ENCODE data around the gene PRKG1. TPM values are rescaled to one million over a fixed set of nuclear protein-coding genes. Genes with fewer than 3 reads are reported as not detected.

The PRKG1 gene
- total and polyA plus RNA-seq, 2 experiments from 2014 or later, result 18.2 to 21.1 TPM

DNA sequence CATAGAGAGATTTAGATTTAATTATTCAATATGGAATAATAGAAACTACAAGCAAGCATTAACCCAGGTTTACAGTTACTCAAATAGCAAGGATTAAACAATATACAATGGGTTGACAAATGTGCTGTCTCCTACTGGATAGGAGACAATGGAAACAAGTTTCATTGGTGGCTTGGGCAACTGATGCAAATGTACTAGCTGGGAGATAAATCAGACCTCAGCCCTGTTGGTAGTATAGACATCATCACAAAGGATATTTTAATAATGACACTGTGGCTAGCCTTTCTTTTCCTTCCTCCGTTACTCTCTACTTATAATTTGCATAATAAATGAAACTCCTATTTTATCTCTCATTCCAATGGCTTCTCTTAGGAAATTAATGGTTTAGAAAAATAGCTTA lies 1143.2 kb downstream of the PRKG1 start (continued):
- TF ChIP-seq, protein P1, sequence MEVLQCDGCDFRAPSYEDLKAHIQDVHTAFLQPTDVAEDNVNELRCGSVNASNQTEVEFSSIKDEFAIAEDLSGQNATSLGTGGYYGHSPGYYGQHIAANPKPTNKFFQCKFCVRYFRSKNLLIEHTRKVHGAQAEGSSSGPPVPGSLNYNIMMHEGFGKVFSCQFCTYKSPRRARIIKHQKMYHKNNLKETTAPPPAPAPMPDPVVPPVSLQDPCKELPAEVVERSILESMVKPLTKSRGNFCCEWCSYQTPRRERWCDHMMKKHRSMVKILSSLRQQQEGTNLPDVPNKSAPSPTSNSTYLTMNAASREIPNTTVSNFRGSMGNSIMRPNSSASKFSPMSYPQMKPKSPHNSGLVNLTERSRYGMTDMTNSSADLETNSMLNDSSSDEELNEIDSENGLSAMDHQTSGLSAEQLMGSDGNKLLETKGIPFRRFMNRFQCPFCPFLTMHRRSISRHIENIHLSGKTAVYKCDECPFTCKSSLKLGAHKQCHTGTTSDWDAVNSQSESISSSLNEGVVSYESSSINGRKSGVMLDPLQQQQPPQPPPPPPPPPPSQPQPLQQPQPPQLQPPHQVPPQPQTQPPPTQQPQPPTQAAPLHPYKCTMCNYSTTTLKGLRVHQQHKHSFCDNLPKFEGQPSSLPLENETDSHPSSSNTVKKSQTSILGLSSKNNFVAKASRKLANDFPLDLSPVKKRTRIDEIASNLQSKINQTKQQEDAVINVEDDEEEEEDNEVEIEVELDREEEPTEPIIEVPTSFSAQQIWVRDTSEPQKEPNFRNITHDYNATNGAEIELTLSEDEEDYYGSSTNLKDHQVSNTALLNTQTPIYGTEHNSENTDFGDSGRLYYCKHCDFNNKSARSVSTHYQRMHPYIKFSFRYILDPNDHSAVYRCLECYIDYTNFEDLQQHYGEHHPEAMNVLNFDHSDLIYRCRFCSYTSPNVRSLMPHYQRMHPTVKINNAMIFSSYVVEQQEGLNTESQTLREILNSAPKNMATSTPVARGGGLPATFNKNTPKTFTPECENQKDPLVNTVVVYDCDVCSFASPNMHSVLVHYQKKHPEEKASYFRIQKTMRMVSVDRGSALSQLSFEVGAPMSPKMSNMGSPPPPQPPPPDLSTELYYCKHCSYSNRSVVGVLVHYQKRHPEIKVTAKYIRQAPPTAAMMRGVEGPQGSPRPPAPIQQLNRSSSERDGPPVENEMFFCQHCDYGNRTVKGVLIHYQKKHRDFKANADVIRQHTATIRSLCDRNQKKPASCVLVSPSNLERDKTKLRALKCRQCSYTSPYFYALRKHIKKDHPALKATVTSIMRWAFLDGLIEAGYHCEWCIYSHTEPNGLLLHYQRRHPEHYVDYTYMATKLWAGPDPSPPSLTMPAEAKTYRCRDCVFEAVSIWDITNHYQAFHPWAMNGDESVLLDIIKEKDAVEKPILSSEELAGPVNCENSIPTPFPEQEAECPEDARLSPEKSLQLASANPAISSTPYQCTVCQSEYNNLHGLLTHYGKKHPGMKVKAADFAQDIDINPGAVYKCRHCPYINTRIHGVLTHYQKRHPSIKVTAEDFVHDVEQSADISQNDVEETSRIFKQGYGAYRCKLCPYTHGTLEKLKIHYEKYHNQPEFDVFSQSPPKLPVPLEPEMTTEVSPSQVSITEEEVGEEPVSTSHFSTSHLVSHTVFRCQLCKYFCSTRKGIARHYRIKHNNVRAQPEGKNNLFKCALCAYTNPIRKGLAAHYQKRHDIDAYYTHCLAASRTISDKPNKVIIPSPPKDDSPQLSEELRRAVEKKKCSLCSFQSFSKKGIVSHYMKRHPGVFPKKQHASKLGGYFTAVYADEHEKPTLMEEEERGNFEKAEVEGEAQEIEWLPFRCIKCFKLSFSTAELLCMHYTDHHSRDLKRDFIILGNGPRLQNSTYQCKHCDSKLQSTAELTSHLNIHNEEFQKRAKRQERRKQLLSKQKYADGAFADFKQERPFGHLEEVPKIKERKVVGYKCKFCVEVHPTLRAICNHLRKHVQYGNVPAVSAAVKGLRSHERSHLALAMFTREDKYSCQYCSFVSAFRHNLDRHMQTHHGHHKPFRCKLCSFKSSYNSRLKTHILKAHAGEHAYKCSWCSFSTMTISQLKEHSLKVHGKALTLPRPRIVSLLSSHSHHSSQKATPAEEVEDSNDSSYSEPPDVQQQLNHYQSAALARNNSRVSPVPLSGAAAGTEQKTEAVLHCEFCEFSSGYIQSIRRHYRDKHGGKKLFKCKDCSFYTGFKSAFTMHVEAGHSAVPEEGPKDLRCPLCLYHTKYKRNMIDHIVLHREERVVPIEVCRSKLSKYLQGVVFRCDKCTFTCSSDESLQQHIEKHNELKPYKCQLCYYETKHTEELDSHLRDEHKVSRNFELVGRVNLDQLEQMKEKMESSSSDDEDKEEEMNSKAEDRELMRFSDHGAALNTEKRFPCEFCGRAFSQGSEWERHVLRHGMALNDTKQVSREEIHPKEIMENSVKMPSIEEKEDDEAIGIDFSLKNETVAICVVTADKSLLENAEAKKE (CRISPR knock-in tag; IDR thresholded peaks at IDR 0.05), result no peak
- no peak for TF ChIP-seq ZNF331 (CRISPR knock-in tag; IDR thresholded peaks at IDR 0.05; ENCODE audit: low read depth)

DNA sequence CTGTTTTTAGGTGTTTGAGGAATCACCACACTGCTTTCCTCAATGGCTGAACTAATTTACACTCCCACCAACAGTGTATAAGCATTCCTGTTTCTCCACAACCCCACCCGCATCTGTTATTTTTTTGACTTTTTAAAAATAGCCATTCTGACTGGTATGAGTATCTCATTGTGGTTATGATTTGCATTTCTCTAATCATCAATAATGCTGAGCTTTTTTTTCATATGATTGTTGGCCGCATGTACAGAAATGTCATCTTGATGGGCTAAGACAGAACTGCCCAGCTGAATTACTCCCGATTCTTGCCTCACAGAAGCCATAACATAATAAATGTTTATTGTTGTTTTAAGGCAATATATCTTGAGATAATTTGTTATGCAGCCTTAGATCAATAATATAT lies 1146.7 kb downstream of the PRKG1 start:
- Histone ChIP-seq H3F3A (replicated peaks; ENCODE audit: low read depth) (no peaks in the 10 kb centered on the region), H3K4me3 (no peak overlapping the region), H3K79me2 (replicated peaks; ENCODE audit: insufficient read depth) (no peaks in the 10 kb centered on the region), H3K36me3 (ENCODE audit: insufficient read depth) (no peaks in the 10 kb centered on the region), H3K27me3 (ENCODE audit: insufficient read depth) (no peaks in the 10 kb centered on the region), H3K9me2 (ENCODE audit: insufficient read depth) (no peaks in the 10 kb centered on the region), H4K20me1 (replicated peaks; ENCODE audit: insufficient read depth) (no peaks in the 10 kb centered on the region), H3K4me1 (ENCODE audit: insufficient read depth) (peaks cover 26% of the 10 kb centered on the region), H3K4me2 (no peak overlapping the region), H3K27ac (ENCODE audit: low read depth) (no peak overlapping the region), H2AFZ (no peak overlapping the region)
- Mint-ChIP-seq H3K4me1 (peaks cover 30% of the 10 kb centered on the region), H3K9me3 (no peaks in the 10 kb centered on the region), H3K27me3 (ENCODE audit: insufficient read depth, low read depth, poor library complexity) (peaks cover 2% of the 10 kb centered on the region), H3K4me3 (no peak overlapping the region), H3K36me3 (ENCODE audit: low read depth) (no peaks in the 10 kb centered on the region; the same call in 2 of the 3 replicates), H3K27ac (no peak overlapping the region)
- TF ChIP-seq, protein P2, sequence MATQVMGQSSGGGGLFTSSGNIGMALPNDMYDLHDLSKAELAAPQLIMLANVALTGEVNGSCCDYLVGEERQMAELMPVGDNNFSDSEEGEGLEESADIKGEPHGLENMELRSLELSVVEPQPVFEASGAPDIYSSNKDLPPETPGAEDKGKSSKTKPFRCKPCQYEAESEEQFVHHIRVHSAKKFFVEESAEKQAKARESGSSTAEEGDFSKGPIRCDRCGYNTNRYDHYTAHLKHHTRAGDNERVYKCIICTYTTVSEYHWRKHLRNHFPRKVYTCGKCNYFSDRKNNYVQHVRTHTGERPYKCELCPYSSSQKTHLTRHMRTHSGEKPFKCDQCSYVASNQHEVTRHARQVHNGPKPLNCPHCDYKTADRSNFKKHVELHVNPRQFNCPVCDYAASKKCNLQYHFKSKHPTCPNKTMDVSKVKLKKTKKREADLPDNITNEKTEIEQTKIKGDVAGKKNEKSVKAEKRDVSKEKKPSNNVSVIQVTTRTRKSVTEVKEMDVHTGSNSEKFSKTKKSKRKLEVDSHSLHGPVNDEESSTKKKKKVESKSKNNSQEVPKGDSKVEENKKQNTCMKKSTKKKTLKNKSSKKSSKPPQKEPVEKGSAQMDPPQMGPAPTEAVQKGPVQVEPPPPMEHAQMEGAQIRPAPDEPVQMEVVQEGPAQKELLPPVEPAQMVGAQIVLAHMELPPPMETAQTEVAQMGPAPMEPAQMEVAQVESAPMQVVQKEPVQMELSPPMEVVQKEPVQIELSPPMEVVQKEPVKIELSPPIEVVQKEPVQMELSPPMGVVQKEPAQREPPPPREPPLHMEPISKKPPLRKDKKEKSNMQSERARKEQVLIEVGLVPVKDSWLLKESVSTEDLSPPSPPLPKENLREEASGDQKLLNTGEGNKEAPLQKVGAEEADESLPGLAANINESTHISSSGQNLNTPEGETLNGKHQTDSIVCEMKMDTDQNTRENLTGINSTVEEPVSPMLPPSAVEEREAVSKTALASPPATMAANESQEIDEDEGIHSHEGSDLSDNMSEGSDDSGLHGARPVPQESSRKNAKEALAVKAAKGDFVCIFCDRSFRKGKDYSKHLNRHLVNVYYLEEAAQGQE (IDR thresholded peaks at IDR 0.05; ENCODE audit: unreplicated experiment), result no peak
- no peak for TF ChIP-seq POLR2AphosphoS5 (IDR thresholded peaks at IDR 0.05; ENCODE audit: low read depth)
- no peak for TF ChIP-seq EZH2 (IDR thresholded peaks at IDR 0.05; ENCODE audit: low read depth, unreplicated experiment)
- no peak for TF ChIP-seq JUNB (IDR thresholded peaks at IDR 0.05; ENCODE audit: unreplicated experiment)
- no peak for TF ChIP-seq CREB1 (CRISPR knock-in tag; IDR thresholded peaks at IDR 0.05; ENCODE audit: low read depth)
- TF ChIP-seq, protein P3, sequence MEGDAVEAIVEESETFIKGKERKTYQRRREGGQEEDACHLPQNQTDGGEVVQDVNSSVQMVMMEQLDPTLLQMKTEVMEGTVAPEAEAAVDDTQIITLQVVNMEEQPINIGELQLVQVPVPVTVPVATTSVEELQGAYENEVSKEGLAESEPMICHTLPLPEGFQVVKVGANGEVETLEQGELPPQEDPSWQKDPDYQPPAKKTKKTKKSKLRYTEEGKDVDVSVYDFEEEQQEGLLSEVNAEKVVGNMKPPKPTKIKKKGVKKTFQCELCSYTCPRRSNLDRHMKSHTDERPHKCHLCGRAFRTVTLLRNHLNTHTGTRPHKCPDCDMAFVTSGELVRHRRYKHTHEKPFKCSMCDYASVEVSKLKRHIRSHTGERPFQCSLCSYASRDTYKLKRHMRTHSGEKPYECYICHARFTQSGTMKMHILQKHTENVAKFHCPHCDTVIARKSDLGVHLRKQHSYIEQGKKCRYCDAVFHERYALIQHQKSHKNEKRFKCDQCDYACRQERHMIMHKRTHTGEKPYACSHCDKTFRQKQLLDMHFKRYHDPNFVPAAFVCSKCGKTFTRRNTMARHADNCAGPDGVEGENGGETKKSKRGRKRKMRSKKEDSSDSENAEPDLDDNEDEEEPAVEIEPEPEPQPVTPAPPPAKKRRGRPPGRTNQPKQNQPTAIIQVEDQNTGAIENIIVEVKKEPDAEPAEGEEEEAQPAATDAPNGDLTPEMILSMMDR (conservative IDR thresholded peaks at IDR 0.05; ENCODE audit: low read depth in 2 of 2), result no peak
- ATAC-seq (no peak), DNase-seq (ENCODE audit: low spot score) (no peak)

All from GM23338 (cell line).